ENCODE results near the gene PRR11.

DNA sequence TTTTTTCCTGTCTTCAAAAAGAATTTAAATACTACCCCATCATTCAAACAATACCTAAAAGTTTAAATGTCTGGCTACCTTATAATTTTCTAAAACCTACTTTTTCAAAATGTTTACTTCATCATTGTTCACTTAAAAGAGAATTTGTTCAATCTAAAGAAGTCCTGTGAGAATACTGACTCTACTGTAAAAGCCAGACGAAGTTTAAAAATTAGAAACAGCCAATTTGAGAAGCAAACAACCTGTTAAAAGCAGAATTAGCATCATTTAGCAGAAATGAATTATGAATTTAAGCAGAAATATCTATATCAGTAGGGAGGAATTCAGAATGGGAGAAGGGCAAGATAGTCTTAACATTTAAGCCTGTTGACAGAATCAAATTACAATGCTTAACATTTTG is 2.6 kb upstream of the PRR11 start:
- TF ChIP-seq EZH2 (optimal IDR thresholded peaks at IDR 0.05; ENCODE audit: low read depth, low read length) (no peak), EZH2phosphoT487 (IDR thresholded peaks at IDR 0.05; ENCODE audit: low read length) (no peak)
